Loucy (cell line): ENCODE data around the gene KAT2B.
A peak's percentile ranks its signal among the peaks of the same experiment; 100 is the strongest.

ENCODE experiments used
- H2AFZ ChIP-seq: fragments of 200-600 bp; sonication (generic); 2 replicates; pipeline ENCODE4 v1.6.0; 2016; ENCODE audit warnings: antibody characterized with exemption, mild to moderate bottlenecking, low read length, moderate library complexity
- H3F3A ChIP-seq: fragments of 200-600 bp; 2 replicates; pipeline ENCODE4 v1.6.0; 2016; ENCODE audit warnings: antibody characterized with exemption, low read depth, mild to moderate bottlenecking
- H3K27me3 ChIP-seq: fragments of 200-600 bp; sonication (generic); 2 replicates; pipeline ENCODE4 v1.6.1; 2014; ENCODE audit warnings: low read length, mild to moderate bottlenecking; ENCODE audit not compliant: insufficient read depth, poor library complexity, severe bottlenecking
- H3K36me3 ChIP-seq: fragments of 200-600 bp; sonication (generic); 2 replicates; pipeline ENCODE4 v1.6.1; 2016; ENCODE audit warnings: low read length; ENCODE audit not compliant: insufficient read depth
- H3K4me1 ChIP-seq: fragments of 200-600 bp; sonication (generic); 2 replicates; pipeline ENCODE4 v1.5.1; 2014; ENCODE audit warnings: low read length, mild to moderate bottlenecking; ENCODE audit not compliant: insufficient read depth, poor library complexity, severe bottlenecking
- H3K4me2 ChIP-seq: fragments of 200-600 bp; sonication (generic); 2 replicates; pipeline ENCODE4 v1.6.0; 2014; ENCODE audit warnings: antibody characterized with exemption, low read length, low read depth, mild to moderate bottlenecking; ENCODE audit not compliant: poor library complexity, severe bottlenecking
- H3K4me3 ChIP-seq: fragments of 200-600 bp; sonication (generic); 2 replicates; pipeline ENCODE4 v1.5.1; 2014; ENCODE audit warnings: low read length, mild to moderate bottlenecking, mixed read lengths; ENCODE audit not compliant: poor library complexity, severe bottlenecking
- H3K79me2 ChIP-seq: fragments of 200-600 bp; sonication (generic); 2 replicates; pipeline ENCODE4 v1.6.1; 2014; ENCODE audit warnings: low read length; ENCODE audit not compliant: insufficient read depth
- H3K9ac ChIP-seq: fragments of 200-600 bp; sonication (generic); 2 replicates; pipeline ENCODE4 v1.6.0; 2014; ENCODE audit warnings: mild to moderate bottlenecking, low read depth, low read length, moderate library complexity; ENCODE audit not compliant: poor library complexity, severe bottlenecking
- H3K9me2 ChIP-seq: fragments of 200-600 bp; sonication (generic); replicated peaks from 2 replicates; pipeline ENCODE4 v1.6.1; 2016; ENCODE audit warnings: low read depth, low read length, mixed read lengths
- H3K9me3 ChIP-seq: fragments of 200-600 bp; sonication (generic); 2 replicates; pipeline ENCODE4 v1.6.1; 2014; ENCODE audit warnings: mild to moderate bottlenecking, antibody characterized with exemption, low read length, low read depth; ENCODE audit not compliant: insufficient read depth
- H4K20me1 ChIP-seq: fragments of 200-600 bp; sonication (generic); 2 replicates; pipeline ENCODE4 v1.6.0; 2014; ENCODE audit warnings: antibody characterized with exemption, low read length, mild to moderate bottlenecking; ENCODE audit not compliant: insufficient read depth, poor library complexity, severe bottlenecking
- EZH2phosphoT487 ChIP-seq: fragments of 200-600 bp; IDR thresholded peaks from 2 replicates; pipeline ENCODE4 v1.6.1; 2018; ENCODE audit warnings: antibody characterized with exemption, mild to moderate bottlenecking, moderate library complexity, borderline replicate concordance
- TF ChIP-seq, protein P1 (sequence below): fragments of 200-600 bp; sonication (generic); conservative IDR thresholded peaks from 2 replicates; pipeline ENCODE4 v1.5.1; 2014; ENCODE audit warnings: mild to moderate bottlenecking, antibody characterized with exemption, low read length

The KAT2B gene

DNA sequence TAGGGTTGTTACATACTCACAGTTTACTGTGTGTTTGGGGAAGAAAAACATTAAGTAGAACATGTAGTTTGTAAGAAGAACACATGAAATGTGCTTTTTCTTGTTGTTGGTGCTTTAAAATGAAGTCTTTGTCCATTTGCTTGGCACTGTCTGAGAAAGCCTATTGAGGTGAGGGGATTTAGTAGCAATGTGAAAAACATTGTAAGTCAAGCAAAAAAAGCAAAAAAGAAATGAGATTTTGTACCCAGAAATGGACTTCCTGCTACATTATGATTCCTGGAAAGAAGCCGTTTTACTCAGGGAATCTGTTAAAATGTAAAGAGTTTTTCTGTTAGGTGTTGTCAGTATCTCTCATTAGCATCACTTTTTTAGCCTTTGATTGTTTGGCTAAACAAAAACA is 59.9 kb downstream of the KAT2B start:
- no peaks in the 10 kb centered on the region for H3K27me3 ChIP-seq
- H3K4me1 ChIP-seq: peaks cover 5% of the 10 kb centered on the region
- no peak overlapping the region for H3K9ac ChIP-seq
- no peak overlapping the region for H3K4me2 ChIP-seq
- no peaks in the 10 kb centered on the region for H3K79me2 ChIP-seq
- H3F3A ChIP-seq: no peaks in the 10 kb centered on the region
- H3K36me3 ChIP-seq: peaks cover 9% of the 10 kb centered on the region; the same call in 1 of the 2 replicates
- H3K9me2 ChIP-seq: no peaks in the 10 kb centered on the region
- H3K4me3 ChIP-seq: no peak overlapping the region
- no peak overlapping the region for H2AFZ ChIP-seq
- peaks cover 8% of the 10 kb centered on the region for H4K20me1 ChIP-seq
- TF ChIP-seq, protein P1, sequence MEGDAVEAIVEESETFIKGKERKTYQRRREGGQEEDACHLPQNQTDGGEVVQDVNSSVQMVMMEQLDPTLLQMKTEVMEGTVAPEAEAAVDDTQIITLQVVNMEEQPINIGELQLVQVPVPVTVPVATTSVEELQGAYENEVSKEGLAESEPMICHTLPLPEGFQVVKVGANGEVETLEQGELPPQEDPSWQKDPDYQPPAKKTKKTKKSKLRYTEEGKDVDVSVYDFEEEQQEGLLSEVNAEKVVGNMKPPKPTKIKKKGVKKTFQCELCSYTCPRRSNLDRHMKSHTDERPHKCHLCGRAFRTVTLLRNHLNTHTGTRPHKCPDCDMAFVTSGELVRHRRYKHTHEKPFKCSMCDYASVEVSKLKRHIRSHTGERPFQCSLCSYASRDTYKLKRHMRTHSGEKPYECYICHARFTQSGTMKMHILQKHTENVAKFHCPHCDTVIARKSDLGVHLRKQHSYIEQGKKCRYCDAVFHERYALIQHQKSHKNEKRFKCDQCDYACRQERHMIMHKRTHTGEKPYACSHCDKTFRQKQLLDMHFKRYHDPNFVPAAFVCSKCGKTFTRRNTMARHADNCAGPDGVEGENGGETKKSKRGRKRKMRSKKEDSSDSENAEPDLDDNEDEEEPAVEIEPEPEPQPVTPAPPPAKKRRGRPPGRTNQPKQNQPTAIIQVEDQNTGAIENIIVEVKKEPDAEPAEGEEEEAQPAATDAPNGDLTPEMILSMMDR: no peak
- TF ChIP-seq EZH2phosphoT487: no peak
- H3K9me3 ChIP-seq: no peaks in the 10 kb centered on the region

DNA sequence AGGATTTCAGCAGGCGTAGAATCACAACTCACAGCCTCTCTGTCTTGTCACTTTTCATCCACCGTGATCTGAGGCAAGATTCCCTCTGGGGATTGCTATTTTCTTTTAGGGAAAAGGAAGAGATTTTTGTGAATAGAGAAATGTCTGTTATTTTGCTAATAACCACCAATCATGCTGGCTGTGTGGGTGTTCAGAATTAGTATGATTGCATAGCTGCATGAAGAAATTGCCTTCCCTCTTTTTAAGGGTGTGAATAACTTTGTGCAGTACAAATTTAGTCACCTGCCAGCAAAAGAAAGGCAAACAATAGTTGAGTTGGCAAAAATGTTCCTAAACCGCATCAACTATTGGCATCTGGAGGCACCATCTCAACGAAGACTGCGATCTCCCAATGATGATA is 60.8 kb downstream of the KAT2B start:
- H3K4me3 ChIP-seq: no peak overlapping the region
- peaks cover 9% of the 10 kb centered on the region for H4K20me1 ChIP-seq
- no peak overlapping the region for H2AFZ ChIP-seq
- peaks cover 3% of the 10 kb centered on the region; the same call in 1 of the 2 replicates for H3K36me3 ChIP-seq
- no peaks in the 10 kb centered on the region for H3K79me2 ChIP-seq
- no peak overlapping the region for H3K4me2 ChIP-seq
- TF ChIP-seq EZH2phosphoT487: no peak
- TF ChIP-seq, protein P1: no peak
- no peaks in the 10 kb centered on the region for H3K9me3 ChIP-seq
- H3F3A ChIP-seq: no peaks in the 10 kb centered on the region
- H3K9ac ChIP-seq: no peak overlapping the region
- no peaks in the 10 kb centered on the region for H3K27me3 ChIP-seq
- H3K9me2 ChIP-seq: no peaks in the 10 kb centered on the region
- H3K4me1 ChIP-seq: peaks cover 5% of the 10 kb centered on the region

DNA sequence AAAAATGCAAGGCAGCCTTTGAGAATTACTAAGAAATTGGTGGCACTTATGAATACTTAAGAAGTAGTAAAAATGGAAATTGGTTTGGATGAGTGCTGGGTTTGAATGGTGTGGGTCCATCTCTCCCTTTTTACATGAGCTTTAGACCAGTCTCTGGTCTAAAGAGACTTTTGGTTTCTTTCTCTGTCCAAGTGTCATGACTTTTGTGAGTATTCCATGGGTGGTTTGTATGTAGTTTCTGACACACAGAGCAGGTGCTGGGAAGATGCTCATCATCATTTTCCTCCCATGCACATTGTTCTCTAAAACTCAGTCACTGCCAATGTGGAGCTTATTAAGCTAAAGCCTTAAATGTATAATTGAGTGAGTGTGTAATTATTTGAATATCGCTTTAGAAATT is 63.5 kb downstream of the KAT2B start:
- no peak for TF ChIP-seq EZH2phosphoT487
- TF ChIP-seq, protein P1: no peak
- H3K9me2 ChIP-seq: no peaks in the 10 kb centered on the region
- peak overlapping the region; percentile 51 for H3K4me2 ChIP-seq
- H3K9ac ChIP-seq: no peak overlapping the region
- H2AFZ ChIP-seq: no peak overlapping the region
- no peaks in the 10 kb centered on the region for H3K79me2 ChIP-seq
- no peaks in the 10 kb centered on the region for H3K9me3 ChIP-seq
- no peaks in the 10 kb centered on the region for H3K27me3 ChIP-seq
- peaks cover 9% of the 10 kb centered on the region for H4K20me1 ChIP-seq
- no peaks in the 10 kb centered on the region for H3K36me3 ChIP-seq
- H3F3A ChIP-seq: no peaks in the 10 kb centered on the region
- peaks cover 5% of the 10 kb centered on the region for H3K4me1 ChIP-seq
- H3K4me3 ChIP-seq: peak overlapping the region; percentile 51
